RCC 7860 (cell line): ENCODE data around the gene DDX11.
"Not testable (repeated sequence)": the region's sequence is repeated elsewhere in the genome, so short reads cannot be mapped to it uniquely, and the experiment has no call there.

ENCODE experiments used
- DNase-seq: peaks from one replicate; pipeline ENCODE4 v3.0.0-alpha.2; 2015; ENCODE audit warnings: low spot score
- FAIRE-seq: peaks from 2 replicates; lab custom pipeline; 2012; peaks lifted over from hg19 to GRCh38; lab: Jason Lieb, UNC

DDX11 gene

GRCh38 chr12:31073527-31074332, at the start of gene DDX11:
Gene DDX11 (plus strand): TSS chr12:31073860. CDS start chr12:31078394, 4,534 bp downstream.
- DNase-seq (peak; percentile 84), FAIRE-seq (peak; percentile 45)

GRCh38 chr12:31026202-31026601, 47.5 kb upstream of the DDX11 start:
- DNase-seq (no peak), FAIRE-seq (no peak)

- FAIRE-seq, DNase-seq: not testable (repeated sequence)
Observed at GRCh38 chr12:31027006-31027405, 46.7 kb upstream of the DDX11 start.

DNA sequence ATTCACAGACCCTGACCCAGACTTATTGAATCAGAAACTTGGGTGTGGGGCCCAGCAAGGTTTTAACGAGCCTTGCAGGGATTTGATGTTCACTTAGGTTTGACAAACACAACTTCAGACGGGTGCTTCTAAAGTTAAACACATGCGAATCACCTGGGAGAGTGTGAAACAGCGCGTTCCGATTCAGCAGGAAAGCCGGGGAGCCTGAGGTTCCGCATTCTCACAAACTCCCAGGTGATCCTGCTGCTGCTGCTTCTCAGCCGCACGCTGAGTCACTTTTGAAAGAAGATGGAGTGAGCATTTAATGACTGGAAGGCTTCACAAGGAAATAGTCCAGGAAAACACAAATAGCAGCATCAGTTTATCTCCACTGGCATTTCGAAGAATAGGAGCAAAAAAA, 44.2 kb upstream of the DDX11 start:
- DNase-seq, result no peak
- FAIRE-seq, result no peak

GRCh38 chr12:31029916-31030562, 43.6 kb upstream of the DDX11 start:
- FAIRE-seq (no peak), DNase-seq (no peak)

- DNase-seq (no peak), FAIRE-seq (no peak)
Observed at GRCh38 chr12:31031951-31032335, 41.7 kb upstream of the DDX11 start.

DNA sequence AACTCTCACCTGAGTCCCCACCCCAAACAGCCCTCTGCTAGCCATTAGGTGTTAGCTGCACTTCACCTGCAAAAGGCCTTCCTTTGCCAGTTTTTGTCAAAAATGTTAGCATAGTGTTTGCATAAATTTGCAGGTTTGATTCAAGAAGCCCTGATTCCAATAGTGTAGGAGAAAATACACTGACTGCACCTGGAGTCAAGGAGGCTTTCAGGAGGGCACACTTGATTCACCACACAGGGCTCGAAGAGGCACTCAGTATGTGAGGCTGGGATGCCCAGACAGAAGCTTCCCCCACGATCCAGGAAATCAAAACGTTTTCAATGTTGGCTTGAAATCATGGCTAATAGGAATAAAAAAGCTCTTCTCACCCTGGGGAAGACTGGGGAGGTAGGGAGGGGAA, 40.5 kb upstream of the DDX11 start:
- no peak for FAIRE-seq
- DNase-seq, result no peak

DNA sequence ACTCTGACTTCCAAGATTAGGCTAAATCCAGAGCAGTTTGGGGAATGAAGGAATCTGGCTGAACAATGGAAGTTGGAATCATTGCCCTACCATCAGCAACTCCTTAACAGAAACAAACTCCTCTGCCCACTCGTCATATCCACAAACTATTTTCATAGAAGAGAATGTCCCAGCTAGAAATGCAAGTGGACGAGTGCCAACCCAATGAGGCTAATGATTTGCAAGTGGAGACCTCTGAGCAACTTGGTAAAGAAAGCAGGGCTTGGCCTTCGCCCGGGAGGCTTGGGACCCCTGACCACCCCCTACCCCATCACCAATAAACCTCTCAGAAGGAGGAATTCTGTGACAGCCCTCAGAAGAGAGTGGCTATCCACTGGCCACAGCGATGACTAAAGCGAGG, 40.0 kb upstream of the DDX11 start:
- FAIRE-seq (no peak), DNase-seq (no peak)

- DNase-seq (peak; percentile 19), FAIRE-seq (peak; percentile 63)
Observed at GRCh38 chr12:31034372-31034771, 39.3 kb upstream of the DDX11 start.

- FAIRE-seq (no peak), DNase-seq (peak; percentile 11)
Observed at GRCh38 chr12:31035226-31035625, 38.4 kb upstream of the DDX11 start.

- peak; percentile 17 for FAIRE-seq
- DNase-seq, result peak; percentile 49
Observed at GRCh38 chr12:31035967-31036665, 37.5 kb upstream of the DDX11 start.

DNA sequence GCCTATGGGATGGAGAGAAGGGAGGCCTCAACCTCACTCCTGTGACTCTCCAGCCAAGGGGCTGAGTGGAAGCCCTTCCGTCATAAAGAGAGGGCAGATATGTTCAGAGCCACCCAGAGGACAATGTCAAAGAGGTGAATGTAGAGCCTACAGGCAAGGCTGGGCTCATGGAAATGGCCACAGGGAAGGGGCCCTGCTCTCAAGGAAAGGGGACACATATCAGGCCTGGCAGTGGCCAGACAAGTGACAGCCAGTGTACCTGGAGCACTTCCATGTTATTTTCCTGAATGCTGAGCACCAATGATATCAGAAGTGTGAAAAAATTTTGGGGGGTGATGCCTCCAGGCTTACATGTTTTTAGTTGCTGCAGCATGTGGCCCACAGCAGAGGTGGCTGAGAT, 36.6 kb upstream of the DDX11 start:
- DNase-seq (no peak), FAIRE-seq (no peak)

DNA sequence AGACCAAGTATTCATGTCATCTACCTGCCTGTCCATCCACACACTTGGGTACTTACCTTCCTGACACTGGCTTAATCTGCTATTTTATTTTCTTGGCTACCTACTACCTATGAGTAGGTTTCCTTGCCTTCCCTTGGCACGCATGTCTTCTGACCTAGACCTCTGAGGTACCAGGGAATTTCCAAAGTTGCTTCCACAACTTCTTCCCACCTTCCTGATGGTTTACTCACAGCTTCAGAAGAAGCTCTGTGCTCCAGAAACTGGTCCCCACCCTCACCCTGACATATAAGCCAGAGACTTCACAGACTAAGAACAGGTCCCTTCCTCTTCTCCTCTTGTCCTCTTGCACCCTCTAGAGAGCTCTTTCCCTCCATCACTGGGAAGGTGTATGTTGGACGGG, 35.7 kb upstream of the DDX11 start:
- FAIRE-seq (no peak), DNase-seq (no peak)

- no peak for FAIRE-seq
Observed at GRCh38 chr12:31041033-31041564, 32.6 kb upstream of the DDX11 start.

GRCh38 chr12:31050143-31050542, 23.5 kb upstream of the DDX11 start:
- not testable (repeated sequence) for FAIRE-seq, DNase-seq

More at GRCh38 chr12:31041033-31041564, 32.6 kb upstream of the DDX11 start:
- no peak for DNase-seq

GRCh38 chr12:31050548-31050947, 23.1 kb upstream of the DDX11 start:
- DNase-seq, FAIRE-seq: not testable (repeated sequence)

GRCh38 chr12:31051692-31052091, 22.0 kb upstream of the DDX11 start:
- DNase-seq, FAIRE-seq: not testable (repeated sequence)

DNA sequence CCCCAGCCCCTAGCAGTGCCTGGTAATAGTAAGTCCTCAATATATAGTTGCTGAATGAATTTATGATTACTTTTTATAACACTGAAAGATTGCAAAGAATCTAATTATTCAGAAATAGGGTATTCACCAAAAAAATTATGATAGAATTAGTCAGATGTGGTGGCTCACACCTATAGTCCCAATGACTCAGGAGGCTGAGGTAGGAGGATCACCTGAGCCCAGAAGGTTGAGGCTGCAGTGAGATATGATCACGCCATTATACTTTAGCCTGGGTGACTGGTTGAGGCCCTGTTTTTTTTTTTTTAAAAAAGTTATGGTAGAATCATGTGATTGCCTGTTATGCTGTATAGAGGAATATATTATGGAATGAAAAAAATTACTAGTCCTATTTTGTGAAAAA, 21.5 kb upstream of the DDX11 start:
- FAIRE-seq, DNase-seq: not testable (repeated sequence)

DNA sequence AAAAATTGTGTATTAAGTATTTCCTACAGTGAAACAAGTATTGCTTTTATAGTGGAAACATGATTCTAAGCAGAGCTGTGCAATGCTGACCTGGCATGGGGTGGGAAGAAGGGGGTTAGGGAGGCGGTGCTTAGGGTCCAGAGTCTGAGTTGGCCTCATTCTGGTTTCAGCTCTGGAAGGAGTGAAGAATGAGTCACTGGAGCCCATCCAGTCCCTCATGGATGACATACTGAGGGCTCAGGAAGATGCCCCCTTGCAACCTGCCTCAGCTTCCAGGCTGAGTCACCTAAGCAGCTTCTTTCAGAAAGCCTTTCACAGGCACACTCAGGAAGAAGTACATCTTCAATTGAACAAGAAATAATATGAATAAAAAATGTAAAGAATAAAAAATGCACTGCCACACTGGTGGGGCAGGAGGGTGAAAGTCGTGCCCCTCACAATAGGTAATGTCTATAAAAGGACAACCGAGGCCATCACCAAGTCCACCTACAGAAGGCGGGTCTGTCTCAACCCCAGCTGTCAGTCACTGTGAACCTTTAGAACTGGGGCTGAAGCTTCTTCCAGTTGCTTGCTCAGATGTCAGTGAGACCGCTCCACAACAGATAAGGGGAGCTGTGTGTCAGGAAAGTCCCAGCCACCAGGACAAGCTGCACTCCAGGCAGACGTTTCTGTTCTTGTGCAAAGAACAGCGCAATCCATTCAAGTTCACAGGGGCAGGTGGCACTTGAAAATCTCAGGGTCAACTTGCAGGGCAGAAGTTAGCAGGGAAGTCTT, 20.8 kb upstream of the DDX11 start:
- FAIRE-seq (peak; percentile 92), DNase-seq (peak; percentile 56)

GRCh38 chr12:31053944-31054343, 19.7 kb upstream of the DDX11 start:
- not testable (repeated sequence) for DNase-seq, FAIRE-seq
